Osteoblast (primary cell): Measurements from ENCODE around the gene FBF1. TPM values are rescaled to one million over a fixed set of nuclear protein-coding genes. Genes with fewer than 3 reads are reported as not detected.

Experiments
- DNase-seq: peaks from one replicate; pipeline ENCODE4 v3.0.0; 2011; ENCODE audit warnings: low spot score, mixed read lengths; ENCODE audit not compliant: insufficient read length; ENCODE audit errors: missing footprints
- H2AFZ ChIP-seq: 2 replicates; pipeline ENCODE4 v1.6.0; 2011; ENCODE audit warnings: mild to moderate bottlenecking, low read length
- H3K27ac ChIP-seq: 2 replicates; pipeline ENCODE4 v1.5.1; 2011; ENCODE audit warnings: mild to moderate bottlenecking, low read depth, low read length, moderate library complexity
- H3K27me3 ChIP-seq: 2 replicates; pipeline ENCODE4 v1.6.0; 2012; ENCODE audit warnings: mild to moderate bottlenecking, control low read depth, inconsistent platforms, low read length, moderate library complexity; ENCODE audit not compliant: insufficient read depth
- H3K36me3 ChIP-seq: 2 replicates; pipeline ENCODE4 v1.5.1; 2011; ENCODE audit warnings: mild to moderate bottlenecking, low read length, control low read depth, moderate library complexity; ENCODE audit not compliant: insufficient read depth
- H3K4me1 ChIP-seq: 2 replicates; pipeline ENCODE4 v1.5.1; 2011; ENCODE audit warnings: mild to moderate bottlenecking, low read length, control low read depth, moderate library complexity; ENCODE audit not compliant: insufficient read depth
- H3K4me2 ChIP-seq: 2 replicates; pipeline ENCODE4 v1.6.0; 2011; ENCODE audit warnings: mild to moderate bottlenecking, low read length; ENCODE audit not compliant: insufficient read depth
- H3K4me3 ChIP-seq: fragments of 200-600 bp; sonication (generic); 3 replicates; pipeline ENCODE4 v1.5.1; 2012; ENCODE audit warnings: mild to moderate bottlenecking, low read length, inconsistent platforms; ENCODE audit not compliant: insufficient read depth
- H3K79me2 ChIP-seq: 2 replicates; pipeline ENCODE4 v1.6.0; 2012; ENCODE audit warnings: mild to moderate bottlenecking, low read length, control low read depth, inconsistent platforms; ENCODE audit not compliant: insufficient read depth
- H3K9me3 ChIP-seq: 2 replicates; pipeline ENCODE4 v1.5.1; 2011; ENCODE audit warnings: low read depth, low read length, control low read depth
- H4K20me1 ChIP-seq: 2 replicates; pipeline ENCODE4 v1.6.0; 2012; ENCODE audit warnings: mild to moderate bottlenecking, low read length, control low read depth; ENCODE audit not compliant: insufficient read depth
- CTCF ChIP-seq: IDR thresholded peaks from 2 replicates; pipeline ENCODE4 v1.5.1; 2011; ENCODE audit warnings: mild to moderate bottlenecking, low read depth, low read length, moderate library complexity; ENCODE audit errors: extremely low read depth
- total RNA-seq: library from RNA; depleted of rRNA; stranded (reverse); fragments of >200 nt; gene quantifications from 2 replicates; pipeline ENCODE4 v1.2.3, GENCODE V29; 2012

FBF1 gene
- total RNA-seq, 1 donor: 14.1 TPM

- no peaks in the 10 kb centered on the region for H3K36me3 ChIP-seq
- H3K4me2 ChIP-seq: no peak overlapping the region
- no peak for DNase-seq
- H3K79me2 ChIP-seq: peaks cover 5% of the 10 kb centered on the region
- no peak for TF ChIP-seq CTCF
- H3K4me3 ChIP-seq: no peak overlapping the region
- H4K20me1 ChIP-seq: no peaks in the 10 kb centered on the region
- peaks cover 3% of the 10 kb centered on the region for H3K4me1 ChIP-seq
- no peaks in the 10 kb centered on the region for H3K27me3 ChIP-seq
- no peak overlapping the region for H2AFZ ChIP-seq
- H3K27ac ChIP-seq: no peak overlapping the region
- H3K9me3 ChIP-seq: no peaks in the 10 kb centered on the region
These were observed 3.2 kb downstream of the FBF1 start for GRCh38 chr17:75937652-75938051.

- peaks cover 6% of the 10 kb centered on the region for H3K36me3 ChIP-seq
- no peaks in the 10 kb centered on the region for H3K4me1 ChIP-seq
- H3K27me3 ChIP-seq: no peaks in the 10 kb centered on the region
- no peaks in the 10 kb centered on the region for H3K9me3 ChIP-seq
- no peak overlapping the region for H3K4me2 ChIP-seq
- H2AFZ ChIP-seq: no peak overlapping the region
- DNase-seq: no peak
- no peaks in the 10 kb centered on the region for H3K79me2 ChIP-seq
- no peak for TF ChIP-seq CTCF
- no peak overlapping the region for H3K4me3 ChIP-seq
- no peak overlapping the region for H3K27ac ChIP-seq
- H4K20me1 ChIP-seq: no peaks in the 10 kb centered on the region
These were observed 7.0 kb downstream of the FBF1 start for GRCh38 chr17:75933808-75934207.

DNA sequence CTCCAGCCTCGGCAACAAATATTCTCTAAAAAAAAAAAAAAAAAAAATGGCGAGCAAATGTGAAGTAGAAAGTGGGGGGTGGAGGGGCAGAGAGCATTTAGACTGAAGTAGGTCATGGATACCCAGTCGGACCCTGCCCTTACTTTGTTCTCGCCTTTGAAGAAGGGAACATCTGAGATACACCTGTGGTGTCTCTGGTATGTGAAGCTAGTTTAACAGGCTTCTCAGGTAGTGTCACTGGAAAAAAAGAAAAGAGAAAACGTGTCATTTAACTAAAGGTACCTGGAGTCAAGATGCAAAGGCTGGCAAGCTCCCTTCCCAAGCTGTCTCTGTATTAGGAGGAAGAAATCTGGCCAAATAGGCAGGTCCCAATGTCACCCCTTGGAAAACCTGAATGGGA lies 8.0 kb downstream of the FBF1 start:
- Histone ChIP-seq H3K79me2 (no peaks in the 10 kb centered on the region), H3K9me3 (no peaks in the 10 kb centered on the region), H4K20me1 (no peaks in the 10 kb centered on the region), H3K4me3 (no peak overlapping the region), H3K27ac (no peak overlapping the region), H2AFZ (no peak overlapping the region), H3K27me3 (no peaks in the 10 kb centered on the region), H3K36me3 (peaks cover 6% of the 10 kb centered on the region), H3K4me2 (no peak overlapping the region), H3K4me1 (no peaks in the 10 kb centered on the region)
- no peak for DNase-seq
- no peak for TF ChIP-seq CTCF

DNA sequence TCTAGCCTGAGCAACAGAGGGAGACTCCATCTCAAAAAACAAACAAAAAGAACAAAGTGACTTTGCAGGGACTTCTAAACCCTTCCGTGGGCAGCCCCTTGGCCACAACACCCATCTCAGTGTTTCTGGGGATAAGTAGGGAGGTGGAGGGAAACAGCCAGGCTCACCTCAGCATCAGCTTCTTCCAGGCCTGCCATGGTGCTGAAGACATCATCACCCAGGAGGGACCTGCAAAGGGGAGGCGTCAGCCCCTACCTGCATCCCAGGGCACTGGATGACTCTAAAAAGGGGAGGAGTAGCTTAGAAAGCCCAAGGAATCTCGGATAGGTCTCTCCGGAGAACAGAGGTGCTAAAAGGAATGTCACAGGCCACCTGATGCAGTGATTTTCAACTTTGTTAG lies 9.8 kb downstream of the FBF1 start:
- no peaks in the 10 kb centered on the region for H3K9me3 ChIP-seq
- no peak overlapping the region for H3K4me3 ChIP-seq
- H3K4me1 ChIP-seq: no peaks in the 10 kb centered on the region
- no peak overlapping the region for H2AFZ ChIP-seq
- no peak overlapping the region for H3K4me2 ChIP-seq
- H3K27ac ChIP-seq: no peak overlapping the region
- H3K36me3 ChIP-seq: peaks cover 13% of the 10 kb centered on the region
- DNase-seq: no peak
- H4K20me1 ChIP-seq: no peaks in the 10 kb centered on the region
- H3K27me3 ChIP-seq: no peaks in the 10 kb centered on the region
- no peak for TF ChIP-seq CTCF
- no peaks in the 10 kb centered on the region for H3K79me2 ChIP-seq
